Panc1 (cell line): ENCODE data around the gene CST5. TPM values are rescaled to one million over a fixed set of nuclear protein-coding genes. Genes with fewer than 3 reads are reported as not detected.

Experiments used
- total RNA-seq: library from RNA; stranded (reverse); gene quantifications from one replicate; pipeline ENCODE4 v1.2.1, GENCODE V29; 2021; ENCODE audit not compliant: unreplicated experiment

The CST5 gene
- total RNA-seq, 1 experiment from 2014 or later: not detected

Other genes starting within 250 kb of the CST5 start
- gene CST3, start 241.8 kb downstream of the CST5 start, total RNA-seq: 158 TPM
- gene CST4, start 190.7 kb downstream of the CST5 start, total RNA-seq: not detected
- not detected for gene CST1, start 128.8 kb downstream of the CST5 start, total RNA-seq
- gene CST2, start 53.0 kb downstream of the CST5 start, total RNA-seq: not detected
- gene GGTLC1, start 109.0 kb upstream of the CST5 start, total RNA-seq: 0.18 TPM